K562 (cell line): ENCODE results near the gene ACTL9. TPM values are rescaled to one million over a fixed set of nuclear protein-coding genes. Genes with fewer than 3 reads are reported as not detected.

Source experiments
- BRD4 ChIP-seq: fragments of 200-600 bp; sonication (generic); IDR thresholded peaks from 2 replicates; pipeline ENCODE4 v1.6.1; 2017; ENCODE audit warnings: inconsistent platforms
- CEBPB ChIP-seq: fragments of 450-650 bp; IDR thresholded peaks from 2 replicates; pipeline ENCODE4 v1.6.1; 2016; ENCODE audit warnings: missing genetic modification characterization, missing compliant biosample characterization
- CHD7 ChIP-seq: fragments of 200-600 bp; sonication (generic); IDR thresholded peaks from one replicate; pipeline ENCODE4 v1.6.1; 2012; ENCODE audit warnings: mild to moderate bottlenecking, low read depth, low read length, inconsistent platforms
- COPS2 ChIP-seq: fragments of 450-650 bp; conservative IDR thresholded peaks from 2 replicates; pipeline ENCODE4 v1.6.1; 2016; ENCODE audit warnings: mild to moderate bottlenecking, moderate library complexity
- EHMT2 ChIP-seq: fragments of 450-650 bp; IDR thresholded peaks from 2 replicates; pipeline ENCODE4 v1.6.1; 2018; ENCODE audit warnings: antibody characterized with exemption
- EP300 ChIP-seq: IDR thresholded peaks from 2 replicates; pipeline ENCODE4 v1.6.1; 2012; ENCODE audit warnings: low read length, improper control_type of control experiment
- ZBTB8A ChIP-seq: fragments of 450-650 bp; IDR thresholded peaks from 2 replicates; pipeline ENCODE4 v1.6.1; 2018; ENCODE audit warnings: mild to moderate bottlenecking, moderate library complexity; ENCODE audit not compliant: partially characterized antibody
- ZFP91 ChIP-seq: sonication (generic); formaldehyde crosslinking; IDR thresholded peaks from 2 replicates; pipeline ENCODE4 v1.8.0; 2022; ENCODE audit warnings: mild to moderate bottlenecking, missing genetic modification reagents
- ZFPM2 ChIP-seq: fragments of 250-450 bp; sonication (Bioruptor Pico); IDR thresholded peaks from 2 replicates; pipeline ENCODE4 v1.5.1; 2022; ENCODE audit warnings: mild to moderate bottlenecking
- ZNF121 ChIP-seq: sonication (generic); formaldehyde crosslinking; conservative IDR thresholded peaks from 2 replicates; pipeline ENCODE4 v1.8.0; 2022; ENCODE audit warnings: missing genetic modification reagents
- ZNF212 ChIP-seq: fragments of 450-650 bp; formaldehyde crosslinking; IDR thresholded peaks from 2 replicates; pipeline ENCODE4 v1.4.0; 2020; ENCODE audit warnings: mild to moderate bottlenecking
- ZNF263 ChIP-seq: sonication (generic); formaldehyde crosslinking; IDR thresholded peaks from 2 replicates; pipeline ENCODE4 v1.8.0; 2022; ENCODE audit warnings: mild to moderate bottlenecking, missing genetic modification reagents, borderline replicate concordance
- ZNF584 ChIP-seq: fragments of 200-800 bp; sonication (Bioruptor generic); IDR thresholded peaks from 2 replicates; pipeline ENCODE4 v1.6.1; 2016; ENCODE audit warnings: low read depth, mild to moderate bottlenecking, missing genetic modification characterization, missing compliant biosample characterization
- polyA plus RNA-seq, 8 experiments: library from polyadenylated mRNA; depleted of rRNA in 4 of 8; stranded (reverse) in 5 of 8; unstranded in 3 of 8; fragments of >200 nt; fragmentation: Nextera tagmentation in 2 of 8; fragmentation: Illumina TruSeq in 1 of 8; extraction: Ambion mirVana in 2 of 8; extraction: Trizol in 1 of 8; gene quantifications; 2 replicates each; pipeline versions ENCODE4 v1.2.1 to v1.2.3, GENCODE V29; 2011 to 2014; ENCODE audit warnings: inconsistent platforms in 1 of 8, missing spikeins in 1 of 8
- total RNA-seq, 7 experiments: library from RNA; depleted of rRNA in 6 of 7; stranded (reverse); fragments of >200 nt in 6 of 7; fragmentation: Illumina TruSeq in 2 of 7; extraction: Trizol in 2 of 7; gene quantifications; 2 replicates each; pipeline versions ENCODE4 v1.2.1 to v1.2.3, GENCODE V29; 2011 to 2021; ENCODE audit warnings: low replicate concordance in 1 of 7
- TF ChIP-seq, protein P1 (sequence below): fragments of 450-650 bp; formaldehyde crosslinking; IDR thresholded peaks from 2 replicates; pipeline ENCODE4 v1.4.0; 2022; ENCODE audit warnings: missing genetic modification characterization

ACTL9 gene
- total and polyA plus RNA-seq, 9 of the 15 experiments (the other 6 are each of a cell fraction or from before 2014, with no cell fraction given), result not detected

DNA sequence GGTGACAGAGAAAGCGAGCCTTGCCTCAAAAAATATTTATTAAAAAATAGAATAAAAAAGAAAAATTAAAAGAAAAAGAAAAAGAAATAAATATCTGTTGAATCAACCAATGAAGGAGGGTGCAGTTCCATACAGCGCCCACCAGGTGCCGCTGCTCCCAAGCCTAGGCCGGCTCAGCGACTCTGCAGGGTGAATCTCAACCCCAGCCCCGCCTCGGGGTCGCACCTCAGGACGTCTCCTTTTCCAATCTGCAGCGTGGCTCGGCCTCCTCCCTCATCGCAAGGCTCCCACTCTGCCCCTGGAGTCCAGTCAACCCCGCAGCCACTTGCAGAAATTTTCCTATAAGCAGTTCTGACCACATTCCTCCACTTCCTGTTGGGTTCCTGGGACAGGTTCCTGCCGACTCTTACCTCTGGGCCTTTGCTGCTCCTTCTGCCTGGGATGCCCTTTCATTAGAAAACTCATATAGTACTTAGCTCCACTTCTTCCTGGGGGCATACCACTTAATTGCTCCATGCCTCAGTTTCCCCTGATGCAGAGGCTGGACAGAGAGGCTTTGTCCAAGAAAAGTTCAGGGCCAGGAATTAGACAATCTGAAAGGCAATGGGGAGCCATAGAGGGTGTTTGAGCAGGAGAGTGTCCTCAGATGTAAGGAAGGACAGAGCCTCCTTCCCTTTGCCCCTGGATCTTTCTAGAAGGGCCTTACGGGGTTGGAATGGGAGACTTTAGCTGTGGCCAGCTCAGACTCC lies 43.8 kb downstream of the ACTL9 start (continued):
- TF ChIP-seq ZNF584 (no peak), ZFP91 (no peak), CHD7 (no peak), CEBPB (no peak), ZBTB8A (no peak), BRD4 (peak; percentile 41; the same call in 1 of the 2 replicates), EP300 (no peak), ZFPM2 (no peak), ZNF212 (CRISPR knock-in tag) (no peak), ZNF121 (no peak), COPS2 (no peak), ZNF263 (CRISPR knock-in tag) (no peak), EHMT2 (no peak)
- TF ChIP-seq, protein P1, sequence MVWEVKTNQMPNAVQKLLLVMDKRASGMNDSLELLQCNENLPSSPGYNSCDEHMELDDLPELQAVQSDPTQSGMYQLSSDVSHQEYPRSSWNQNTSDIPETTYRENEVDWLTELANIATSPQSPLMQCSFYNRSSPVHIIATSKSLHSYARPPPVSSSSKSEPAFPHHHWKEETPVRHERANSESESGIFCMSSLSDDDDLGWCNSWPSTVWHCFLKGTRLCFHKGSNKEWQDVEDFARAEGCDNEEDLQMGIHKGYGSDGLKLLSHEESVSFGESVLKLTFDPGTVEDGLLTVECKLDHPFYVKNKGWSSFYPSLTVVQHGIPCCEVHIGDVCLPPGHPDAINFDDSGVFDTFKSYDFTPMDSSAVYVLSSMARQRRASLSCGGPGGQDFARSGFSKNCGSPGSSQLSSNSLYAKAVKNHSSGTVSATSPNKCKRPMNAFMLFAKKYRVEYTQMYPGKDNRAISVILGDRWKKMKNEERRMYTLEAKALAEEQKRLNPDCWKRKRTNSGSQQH (CRISPR knock-in tag), result no peak
